Gastrocnemius medialis (tissue), 4 donors: ENCODE data around the gene CCT5. TPM values are rescaled to one million over a fixed set of nuclear protein-coding genes. Genes with fewer than 3 reads are reported as not detected.
"Not testable (repeated sequence)": the region's sequence is repeated elsewhere in the genome, so short reads cannot be mapped to it uniquely, and the experiment has no call there.

Experiments used
- ATAC-seq, 2 donors: fragments of 150-250 bp; one replicate each; pipeline ENCODE4 v1.9.1; 2016
- DNase-seq, 2 donors: peaks; one replicate each; pipeline ENCODE4 v3.0.0-alpha.2; 2019
- H3K27ac ChIP-seq, 4 donors: fragments of 200-600 bp; sonication (generic); 1 replicate in 1 of 4; 2 replicates in 3 of 4; pipeline ENCODE4 v1.5.1; 2016 to 2018; ENCODE audit warnings: mild to moderate bottlenecking in 2 of 4, moderate library complexity in 1 of 4
- H3K27me3 ChIP-seq, 3 donors: fragments of 200-600 bp; sonication (generic) in 2 of 3; 1 replicate in 1 of 3; 2 replicates in 2 of 3; pipeline versions ENCODE4 v1.5.1 to v1.6.0; 2016 to 2019; ENCODE audit warnings: mild to moderate bottlenecking in 1 of 3, moderate library complexity in 1 of 3
- H3K36me3 ChIP-seq, 2 donors: fragments of 200-600 bp; sonication (generic) in 1 of 2; one replicate each; pipeline ENCODE4 v1.5.1; 2017 to 2018
- H3K4me1 ChIP-seq, 2 donors: fragments of 200-600 bp; sonication (generic) in 1 of 2; one replicate each; pipeline ENCODE4 v1.5.1; 2016 to 2017; ENCODE audit warnings: mild to moderate bottlenecking in 2 of 2
- H3K4me3 ChIP-seq, 4 donors: fragments of 200-600 bp; sonication (generic) in 3 of 4; 1 replicate in 1 of 4; 2 replicates in 3 of 4; pipeline ENCODE4 v1.5.1; 2016 to 2019; ENCODE audit warnings: mild to moderate bottlenecking in 2 of 4
- H3K9me3 ChIP-seq, 3 donors: fragments of 200-600 bp; sonication (generic) in 2 of 3; 1 replicate in 1 of 3; 2 replicates in 2 of 3; pipeline ENCODE4 v1.5.1; 2016 to 2019
- CTCF ChIP-seq, 5 experiments: fragments of 450-650 bp in 3 of 5; fragments of 200-600 bp in 2 of 5; sonication (generic) in 2 of 5; IDR thresholded peaks in 4 of 5; conservative IDR thresholded peaks in 1 of 5; 1 replicate in 4 of 5; 2 replicates in 1 of 5; pipeline ENCODE4 v1.5.1; 2016 to 2019; ENCODE audit warnings: antibody characterized with exemption in 5 of 5, mild to moderate bottlenecking in 3 of 5, moderate library complexity in 3 of 5
- POLR2A ChIP-seq, 2 donors: fragments of 450-650 bp; IDR thresholded peaks; one replicate each; pipeline ENCODE4 v1.6.1; 2017; ENCODE audit warnings: antibody characterized with exemption in 2 of 2, mild to moderate bottlenecking in 2 of 2, moderate library complexity in 2 of 2
- in situ Hi-C, 4 donors: fragments of 200-750 bp; cut with MboI; loops; one replicate each; pipeline versions ENCODE4 v1.15.0 to v1.8.0; 2017; ENCODE audit warnings: low sequenced_read_pairs in 4 of 4
- intact Hi-C: fragments of 100-400 bp; cut with DNase I; formaldehyde crosslinking; loops from one replicate; pipeline ENCODE4 v1.15.1; 2023; ENCODE audit warnings: low total_unique reads
- total RNA-seq, 4 donors: library from RNA; depleted of rRNA; stranded (reverse); fragments of >200 nt; gene quantifications; one replicate each; pipeline versions ENCODE4 v1.1.0 to v1.2.3, GENCODE V29; 2016

Gene CCT5
- total RNA-seq, 4 donors from 2014 or later, result 201 to 329 (median 267) TPM

GRCh38 chr5:10235350-10235749, 14.7 kb upstream of the CCT5 start:
- Histone ChIP-seq H3K4me1 (no peaks in the 10 kb centered on the region), H3K27me3 (no peaks in the 10 kb centered on the region), H3K9me3 (no peaks in the 10 kb centered on the region), H3K36me3 (peaks cover 0 to 36% of the 10 kb centered on the region in 2 donors), H3K4me3 (no peak overlapping the region), H3K27ac (no peak overlapping the region)
- ATAC-seq (no peak), DNase-seq (no peak)
- in situ Hi-C loops (no loop called here), intact Hi-C loops (no loop called here)
- TF ChIP-seq CTCF (IDR thresholded peaks at IDR 0.05 in 4 of 5, conservative IDR thresholded peaks at IDR 0.05 in 1 of 5) (no peak), POLR2A (IDR thresholded peaks at IDR 0.05) (no peak)

GRCh38 chr5:10243660-10244240, 6.3 kb upstream of the CCT5 start:
- in situ Hi-C loops, result no loop called here
- H3K27me3 ChIP-seq, result no peaks in the 10 kb centered on the region
- intact Hi-C loops, result no loop called here
- no peaks in the 10 kb centered on the region for H3K9me3 ChIP-seq
- peaks cover 6 to 7% of the 10 kb centered on the region in 2 donors for H3K4me1 ChIP-seq
- DNase-seq (no peak), ATAC-seq (no peak)
- no peak overlapping the region for H3K27ac ChIP-seq
- peaks cover 0 to 5% of the 10 kb centered on the region in 2 donors for H3K36me3 ChIP-seq
- H3K4me3 ChIP-seq, result no peak overlapping the region
- TF ChIP-seq CTCF (IDR thresholded peaks at IDR 0.05 in 4 of 5, conservative IDR thresholded peaks at IDR 0.05 in 1 of 5) (no peak), POLR2A (IDR thresholded peaks at IDR 0.05) (no peak)

- no peaks in the 10 kb centered on the region for H3K9me3 ChIP-seq
- in situ Hi-C loops, result no loop called here
- H3K4me3 ChIP-seq, result no peak overlapping the region
- no peak for ATAC-seq
- no peak overlapping the region for H3K27ac ChIP-seq
- H3K27me3 ChIP-seq, result no peaks in the 10 kb centered on the region
- no peaks in the 10 kb centered on the region for H3K36me3 ChIP-seq
- DNase-seq, result no peak
- intact Hi-C loops, result no loop called here
- TF ChIP-seq CTCF (IDR thresholded peaks at IDR 0.05 in 4 of 5, conservative IDR thresholded peaks at IDR 0.05 in 1 of 5) (no peak), POLR2A (IDR thresholded peaks at IDR 0.05) (no peak)
- H3K4me1 ChIP-seq, result peaks cover 11 to 12% of the 10 kb centered on the region in 2 donors
Measured at GRCh38 chr5:10244342-10244944, 5.6 kb upstream of the CCT5 start.

GRCh38 chr5:10246761-10247160, 3.3 kb upstream of the CCT5 start:
- TF ChIP-seq POLR2A (IDR thresholded peaks at IDR 0.05), result no peak
- no peak for TF ChIP-seq CTCF (IDR thresholded peaks at IDR 0.05 in 4 of 5, conservative IDR thresholded peaks at IDR 0.05 in 1 of 5)
- intact Hi-C loops (no loop called here), in situ Hi-C loops (no loop called here)
- ATAC-seq, result no peak
- H3K4me1 ChIP-seq, result peaks cover 19 to 22% of the 10 kb centered on the region in 2 donors
- no peaks in the 10 kb centered on the region for H3K9me3 ChIP-seq
- no peak overlapping the region for H3K27ac ChIP-seq
- H3K36me3 ChIP-seq, result no peaks in the 10 kb centered on the region
- no peak overlapping the region for H3K4me3 ChIP-seq
- no peak for DNase-seq
- no peaks in the 10 kb centered on the region for H3K27me3 ChIP-seq

- in situ Hi-C loops, intact Hi-C loops, H3K27me3 ChIP-seq, H3K4me3 ChIP-seq, H3K36me3 ChIP-seq, H3K27ac ChIP-seq, ATAC-seq, DNase-seq, H3K9me3 ChIP-seq: not testable (repeated sequence)
- peaks cover 24 to 26% of the 10 kb centered on the region in 2 donors for H3K4me1 ChIP-seq
Measured at GRCh38 chr5:10247217-10247616, 2.9 kb upstream of the CCT5 start.
